ENCODE results near the gene ARMS2.
A peak's percentile ranks its signal among the peaks of the same experiment; 100 is the strongest.

The ARMS2 gene

GRCh38 chr10:122454603-122455080 is at the start of gene ARMS2:
Gene ARMS2, plus strand, starts transcription at chr10:122454653. Its CDS starts 75 bp downstream, at chr10:122454728.
- DNase-seq, result no peak

GRCh38 chr10:122407375-122408125 is 46.9 kb upstream of the ARMS2 start:
- DNase-seq, result peak in 25 of 58 donors; percentile 3 to 71 (median 22)

- DNase-seq, result no peak
These were observed 41.1 kb upstream of the ARMS2 start for GRCh38 chr10:122413327-122413726.

GRCh38 chr10:122417667-122418066 is 36.8 kb upstream of the ARMS2 start:
- no peak for DNase-seq

GRCh38 chr10:122419016-122419415 is 35.4 kb upstream of the ARMS2 start:
- no peak for DNase-seq

- DNase-seq, result peak in 9 of 58 donors; percentile 9 to 69 (median 15)
These were observed 34.4 kb upstream of the ARMS2 start for GRCh38 chr10:122419876-122420623.

- DNase-seq, result no peak
These were observed 33.8 kb upstream of the ARMS2 start for GRCh38 chr10:122420624-122421007.

DNA sequence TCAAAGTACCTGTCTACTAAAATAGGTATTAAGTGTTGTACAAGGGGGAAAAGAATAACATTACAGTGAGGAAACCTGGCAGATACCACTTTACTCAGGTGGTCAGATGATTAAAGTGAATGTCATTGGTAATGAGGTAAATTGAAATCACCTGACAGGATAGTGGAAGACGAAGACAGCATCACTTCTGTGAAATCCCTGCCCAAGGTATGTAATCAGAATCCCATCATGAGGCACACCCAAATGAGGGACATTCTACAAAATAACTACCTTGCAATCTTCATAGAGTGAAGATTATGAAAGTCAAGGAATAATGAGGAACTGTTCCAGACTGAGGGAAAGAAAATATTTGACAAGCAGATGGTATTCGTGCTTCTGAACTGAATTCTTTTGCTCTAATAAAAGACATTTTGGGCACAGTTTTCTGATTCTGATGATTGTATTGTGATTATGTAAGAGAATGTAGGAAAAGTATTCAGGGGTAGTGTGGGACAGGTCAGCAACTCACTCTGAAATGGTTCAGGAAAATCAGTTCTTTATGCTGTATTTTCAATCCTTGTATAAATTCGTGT is 33.3 kb upstream of the ARMS2 start:
- DNase-seq, result no peak

DNA sequence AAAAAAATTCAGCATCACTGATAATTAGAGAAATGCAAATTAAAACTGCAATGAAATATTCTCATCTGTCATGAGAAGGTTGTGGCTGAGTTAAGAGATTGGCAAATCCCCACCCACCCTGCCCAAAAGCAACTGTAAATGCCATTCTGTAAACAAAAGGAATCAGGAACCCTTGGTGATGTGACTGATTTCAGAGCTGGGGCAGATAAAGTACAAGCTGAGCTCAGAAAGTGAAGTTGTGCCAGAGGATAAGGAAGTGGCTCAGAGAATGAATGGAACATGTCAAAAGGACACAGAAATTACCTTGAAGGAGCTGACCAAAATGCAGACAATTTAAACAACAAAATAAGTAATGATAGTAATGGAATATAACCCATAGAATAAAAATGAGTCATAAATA is 32.7 kb upstream of the ARMS2 start:
- DNase-seq, result no peak

- DNase-seq, result no peak
These were observed 32.0 kb upstream of the ARMS2 start for GRCh38 chr10:122422266-122422989.

DNA sequence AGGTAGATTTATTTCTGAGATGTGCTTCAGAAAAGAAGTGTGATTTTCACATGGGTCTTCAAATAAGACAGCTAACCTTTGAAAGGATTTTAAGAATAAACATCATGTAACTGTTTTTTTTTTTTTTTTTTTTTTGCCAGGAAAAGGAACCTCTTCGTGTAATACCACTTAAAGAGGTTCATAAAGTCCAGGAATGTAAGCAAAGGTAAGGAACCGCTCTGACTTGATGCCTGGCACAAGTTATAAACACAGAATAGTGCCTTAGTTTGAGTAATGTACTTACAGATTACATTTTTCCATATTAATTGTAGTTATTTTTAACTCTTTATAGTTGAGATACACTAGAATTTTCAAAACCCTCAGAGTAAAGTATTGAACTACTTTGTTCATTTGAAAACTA is 30.4 kb upstream of the ARMS2 start:
- DNase-seq, result no peak

DNA sequence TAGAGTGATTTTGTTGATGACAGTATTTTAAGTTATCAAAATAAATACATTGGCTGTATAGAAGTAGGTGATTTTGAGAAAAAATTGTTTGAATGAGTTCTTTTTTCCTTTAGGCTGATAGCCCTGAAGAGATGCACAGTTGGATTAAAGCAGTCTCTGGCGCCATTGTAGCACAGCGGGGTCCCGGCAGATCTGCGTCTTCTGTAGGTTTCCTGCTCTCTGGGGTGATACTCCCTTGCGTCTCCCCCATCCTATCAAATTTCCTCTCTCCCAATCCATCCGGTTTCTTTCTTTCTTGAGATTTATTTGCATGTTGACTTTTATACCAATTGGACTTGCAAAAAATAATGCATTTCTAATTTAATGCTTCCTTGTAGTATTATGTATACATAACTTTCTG is 27.6 kb upstream of the ARMS2 start:
- DNase-seq, result no peak

GRCh38 chr10:122427280-122427679 is 27.2 kb upstream of the ARMS2 start:
- no peak for DNase-seq

GRCh38 chr10:122435212-122435827 is 19.1 kb upstream of the ARMS2 start:
- peak in 1 of 58 donors; percentile 37 for DNase-seq

GRCh38 chr10:122441961-122442360 is 12.5 kb upstream of the ARMS2 start:
- DNase-seq, result peak in 3 of 58 donors; percentile 9 to 52 (median 21)

- DNase-seq, result no peak
These were observed 9.0 kb upstream of the ARMS2 start for GRCh38 chr10:122445469-122445868.

DNA sequence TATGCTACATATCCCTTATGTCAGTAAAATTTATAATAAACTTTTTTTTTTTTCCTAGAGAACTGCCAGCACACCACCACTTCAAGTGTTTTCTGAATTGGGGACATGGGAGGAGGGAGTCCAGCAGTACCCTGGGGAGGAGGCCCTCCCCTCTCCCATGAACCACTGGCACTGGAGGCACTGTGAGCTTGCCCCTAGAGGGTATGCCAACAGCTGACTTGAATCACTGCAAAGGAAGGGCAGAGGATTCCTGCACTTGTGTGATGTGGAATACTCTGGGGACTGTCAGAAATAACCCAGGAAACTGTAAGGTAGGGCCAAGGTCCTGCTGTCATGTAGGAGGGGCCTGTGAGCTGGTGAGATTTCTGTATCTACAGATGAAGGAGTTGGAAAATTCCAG is 8.5 kb upstream of the ARMS2 start:
- DNase-seq, result no peak

DNA sequence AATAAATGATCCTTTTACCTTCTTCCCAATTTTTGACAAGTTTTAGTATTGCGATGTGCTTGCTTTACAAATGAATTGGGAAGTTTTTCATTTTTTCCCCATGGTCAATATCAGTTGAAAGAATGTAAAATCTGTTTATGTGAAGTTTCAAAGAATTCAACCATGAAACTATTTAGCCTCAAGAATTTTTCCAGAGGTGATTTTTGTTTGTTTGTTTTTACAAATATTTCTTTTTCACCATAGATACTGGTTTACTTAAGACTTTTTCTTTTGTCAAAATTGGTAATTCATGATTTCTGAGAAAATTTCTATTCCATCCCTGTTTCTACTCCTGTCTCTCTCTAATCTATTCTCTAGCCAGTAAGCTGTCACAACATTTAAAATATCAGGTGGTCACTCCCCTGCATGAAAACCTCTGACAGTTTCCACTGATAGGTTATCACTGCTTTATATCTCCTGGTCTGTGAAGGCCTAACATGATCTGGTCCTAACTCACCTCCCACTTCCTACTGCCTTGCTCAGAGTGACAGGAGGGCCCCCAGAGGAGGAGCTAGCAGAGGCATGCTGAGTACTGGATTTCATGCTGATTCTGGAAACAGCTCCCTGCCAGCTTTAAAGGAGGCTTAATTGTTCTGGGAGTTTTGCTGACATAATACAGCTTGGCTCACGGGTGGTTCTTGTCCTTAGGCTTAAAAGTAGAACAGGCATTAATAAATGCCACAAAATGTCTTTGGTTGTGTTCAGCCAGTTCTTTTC is 7.6 kb upstream of the ARMS2 start:
- peak in 1 of 58 donors; percentile 35 for DNase-seq

DNA sequence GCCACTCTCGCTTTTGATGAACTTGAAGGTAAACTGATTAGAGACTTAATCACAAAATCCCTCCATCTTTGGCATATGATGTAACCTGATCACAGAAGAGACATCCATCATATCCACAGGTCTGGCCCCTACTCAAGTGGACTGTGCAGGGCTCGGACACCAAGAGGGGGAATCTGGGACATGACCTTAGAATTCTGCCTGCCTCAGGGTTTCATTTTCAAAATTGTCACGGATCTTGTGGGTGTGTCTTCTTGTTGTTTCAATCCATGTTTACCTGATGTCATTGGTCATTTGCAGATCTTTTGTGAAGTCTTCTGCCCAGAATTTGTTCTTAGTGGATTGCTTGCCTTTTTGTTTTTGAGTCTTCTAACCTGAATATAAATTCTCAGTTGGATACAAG is 5.9 kb upstream of the ARMS2 start:
- no peak for DNase-seq

DNA sequence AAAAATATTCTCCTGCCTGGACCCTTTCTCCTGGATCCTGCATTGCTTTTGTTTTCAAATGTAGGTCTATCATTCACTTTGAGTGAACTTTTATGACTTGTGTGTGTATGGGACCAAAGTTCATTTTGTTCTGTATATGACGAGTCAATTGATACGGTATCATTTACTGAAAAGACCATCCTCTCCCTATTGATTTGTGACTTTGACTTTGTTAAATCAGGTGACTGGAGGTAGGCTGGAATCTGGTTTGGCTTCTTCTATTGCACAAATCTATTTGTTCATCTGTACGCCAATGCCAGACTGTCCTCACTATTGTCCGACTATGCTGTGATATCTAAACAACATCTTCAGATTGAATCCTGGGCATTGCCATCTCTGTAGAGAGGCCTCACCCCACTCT is 5.3 kb upstream of the ARMS2 start:
- DNase-seq, result no peak
